HUES48 (cell line): ENCODE data around the gene IGFBP2.

ENCODE experiments used
- H3K27ac ChIP-seq: one replicate; pipeline ENCODE4 v1.7.0; 2013; ENCODE audit warnings: low read depth, low read length, inconsistent platforms
- H3K27me3 ChIP-seq: 2 replicates; pipeline ENCODE4 v1.6.1; 2013; ENCODE audit warnings: mild to moderate bottlenecking, low read length; ENCODE audit not compliant: control insufficient read depth, insufficient read depth
- H3K36me3 ChIP-seq: 2 replicates; pipeline ENCODE4 v1.6.1; 2013; ENCODE audit warnings: low read length; ENCODE audit not compliant: control insufficient read depth, insufficient read depth
- H3K4me1 ChIP-seq: 2 replicates; pipeline ENCODE4 v1.6.1; 2013; ENCODE audit warnings: mild to moderate bottlenecking, low read length; ENCODE audit not compliant: control insufficient read depth, insufficient read depth
- H3K4me3 ChIP-seq: 2 replicates; pipeline ENCODE4 v1.5.1; 2013; ENCODE audit warnings: mild to moderate bottlenecking, low read depth, low read length
- H3K9ac ChIP-seq: 2 replicates; pipeline ENCODE4 v1.6.1; 2013; ENCODE audit warnings: mild to moderate bottlenecking, low read depth, low read length, moderate library complexity
- H3K9me3 ChIP-seq: 2 replicates; pipeline ENCODE4 v1.6.1; 2013; ENCODE audit warnings: low read length; ENCODE audit not compliant: control insufficient read depth, insufficient read depth

Gene IGFBP2

GRCh38 chr2:216632952-216633615 is at the start of gene IGFBP2:
TSS of gene IGFBP2 (plus strand) at chr2:216633420. CDS start at chr2:216633524, 104 bp downstream.
- no peaks in the 10 kb centered on the region for H3K9me3 ChIP-seq
- peak within 1 kb of the TSS; percentile 76 for H3K4me3 ChIP-seq
- H3K36me3 ChIP-seq: no peaks in the 10 kb centered on the region; the same call in 1 of the 2 replicates
- peaks cover 27% of the 10 kb centered on the region for H3K4me1 ChIP-seq
- peak within 1 kb of the TSS; percentile 90 for H3K9ac ChIP-seq
- peaks cover 22% of the 10 kb centered on the region for H3K27me3 ChIP-seq
- peak within 1 kb of the TSS; percentile 78 for H3K27ac ChIP-seq

- H3K36me3 ChIP-seq: no peaks in the 10 kb centered on the region
- no peaks in the 10 kb centered on the region for H3K9me3 ChIP-seq
- H3K4me1 ChIP-seq: no peaks in the 10 kb centered on the region
- H3K27me3 ChIP-seq: no peaks in the 10 kb centered on the region
- H3K9ac ChIP-seq: no peak overlapping the region
- no peak overlapping the region for H3K4me3 ChIP-seq
- no peak overlapping the region for H3K27ac ChIP-seq
These were observed 49.6 kb upstream of the IGFBP2 start for GRCh38 chr2:216583606-216584005.

GRCh38 chr2:216584112-216584511 is 49.1 kb upstream of the IGFBP2 start:
- Histone ChIP-seq H3K27ac (no peak overlapping the region), H3K9me3 (no peaks in the 10 kb centered on the region), H3K36me3 (no peaks in the 10 kb centered on the region), H3K4me1 (no peaks in the 10 kb centered on the region), H3K4me3 (no peak overlapping the region), H3K27me3 (no peaks in the 10 kb centered on the region), H3K9ac (no peak overlapping the region)

GRCh38 chr2:216585441-216585840 is 47.8 kb upstream of the IGFBP2 start:
- Histone ChIP-seq H3K36me3 (no peaks in the 10 kb centered on the region), H3K9me3 (no peaks in the 10 kb centered on the region), H3K27ac (no peak overlapping the region), H3K9ac (no peak overlapping the region), H3K4me1 (no peaks in the 10 kb centered on the region), H3K4me3 (no peak overlapping the region), H3K27me3 (no peaks in the 10 kb centered on the region)

- no peaks in the 10 kb centered on the region for H3K9me3 ChIP-seq
These were observed 44.1 kb upstream of the IGFBP2 start for GRCh38 chr2:216588861-216589710.

GRCh38 chr2:216589791-216590190 is 43.4 kb upstream of the IGFBP2 start:
- Histone ChIP-seq H3K9ac (no peak overlapping the region), H3K9me3 (no peaks in the 10 kb centered on the region), H3K4me3 (no peak overlapping the region), H3K27ac (no peak overlapping the region), H3K27me3 (no peaks in the 10 kb centered on the region), H3K4me1 (no peaks in the 10 kb centered on the region), H3K36me3 (no peaks in the 10 kb centered on the region)

More at GRCh38 chr2:216588861-216589710, 44.1 kb upstream of the IGFBP2 start:
- H3K27ac ChIP-seq: no peak overlapping the region
- H3K36me3 ChIP-seq: no peaks in the 10 kb centered on the region
- no peaks in the 10 kb centered on the region for H3K27me3 ChIP-seq
- no peak overlapping the region for H3K9ac ChIP-seq
- no peaks in the 10 kb centered on the region for H3K4me1 ChIP-seq
- no peak overlapping the region for H3K4me3 ChIP-seq

GRCh38 chr2:216590780-216591179 is 42.4 kb upstream of the IGFBP2 start:
- Histone ChIP-seq H3K36me3 (no peaks in the 10 kb centered on the region), H3K27ac (no peak overlapping the region), H3K4me3 (no peak overlapping the region), H3K27me3 (no peaks in the 10 kb centered on the region), H3K4me1 (no peaks in the 10 kb centered on the region), H3K9me3 (no peaks in the 10 kb centered on the region), H3K9ac (no peak overlapping the region)

GRCh38 chr2:216591480-216591879 is 41.7 kb upstream of the IGFBP2 start:
- Histone ChIP-seq H3K9ac (no peak overlapping the region), H3K4me1 (peaks cover 4% of the 10 kb centered on the region), H3K27ac (no peak overlapping the region), H3K36me3 (no peaks in the 10 kb centered on the region), H3K27me3 (no peaks in the 10 kb centered on the region), H3K4me3 (no peak overlapping the region), H3K9me3 (no peaks in the 10 kb centered on the region)

- Histone ChIP-seq H3K9me3 (no peaks in the 10 kb centered on the region), H3K4me3 (no peak overlapping the region), H3K36me3 (no peaks in the 10 kb centered on the region), H3K27ac (no peak overlapping the region), H3K9ac (no peak overlapping the region), H3K27me3 (no peaks in the 10 kb centered on the region), H3K4me1 (peaks cover 7% of the 10 kb centered on the region)
These were observed 39.1 kb upstream of the IGFBP2 start for GRCh38 chr2:216594081-216594480.

- H3K4me3 ChIP-seq: no peak overlapping the region
- H3K27me3 ChIP-seq: no peaks in the 10 kb centered on the region
- H3K36me3 ChIP-seq: no peaks in the 10 kb centered on the region
- H3K9ac ChIP-seq: no peak overlapping the region
- no peak overlapping the region for H3K27ac ChIP-seq
- peaks cover 7% of the 10 kb centered on the region for H3K4me1 ChIP-seq
- H3K9me3 ChIP-seq: no peaks in the 10 kb centered on the region
These were observed 36.8 kb upstream of the IGFBP2 start for GRCh38 chr2:216596236-216596979.
